NAMALWA (cell line): ENCODE results near the gene ABHD18.
"Not testable (repeated sequence)": the region's sequence is repeated elsewhere in the genome, so short reads cannot be mapped to it uniquely, and the experiment has no call there.

ENCODE experiments used
- DNase-seq: peaks from one replicate; pipeline ENCODE4 v3.0.0-alpha.2; 2015; ENCODE audit warnings: low spot score

ABHD18 gene

GRCh38 chr4:127993151-127993550, 27.9 kb downstream of the ABHD18 start:
- DNase-seq = no peak

- DNase-seq = no peak
These were observed 30.6 kb downstream of the ABHD18 start for GRCh38 chr4:127995776-127996175.

- not testable (repeated sequence) for DNase-seq
These were observed 31.3 kb downstream of the ABHD18 start for GRCh38 chr4:127996521-127996920.

- DNase-seq = peak; percentile 88
These were observed 32.6 kb downstream of the ABHD18 start for GRCh38 chr4:127997534-127998388.

- DNase-seq = no peak
These were observed 41.4 kb downstream of the ABHD18 start for GRCh38 chr4:128006592-128006991.

GRCh38 chr4:128009428-128009827, 44.2 kb downstream of the ABHD18 start:
- no peak for DNase-seq

- DNase-seq = no peak
These were observed 60.1 kb downstream of the ABHD18 start for GRCh38 chr4:128025319-128025718.

GRCh38 chr4:128029907-128030306, 64.7 kb downstream of the ABHD18 start:
- DNase-seq = no peak

GRCh38 chr4:128031756-128032384, 66.7 kb downstream of the ABHD18 start:
- no peak for DNase-seq

- DNase-seq = no peak
These were observed 74.4 kb downstream of the ABHD18 start for GRCh38 chr4:128039568-128039967.

- DNase-seq = not testable (repeated sequence)
These were observed 81.8 kb downstream of the ABHD18 start for GRCh38 chr4:128047019-128047418.

- DNase-seq = not testable (repeated sequence)
These were observed 82.3 kb downstream of the ABHD18 start for GRCh38 chr4:128047514-128047913.

GRCh38 chr4:128051229-128051628, 86.0 kb downstream of the ABHD18 start:
- DNase-seq = peak; percentile 26

- DNase-seq = not testable (repeated sequence)
These were observed 89.7 kb downstream of the ABHD18 start for GRCh38 chr4:128054907-128055306.

- DNase-seq = not testable (repeated sequence)
These were observed 90.4 kb downstream of the ABHD18 start for GRCh38 chr4:128055441-128056206.

GRCh38 chr4:128056396-128056795, 91.2 kb downstream of the ABHD18 start:
- DNase-seq = no peak

GRCh38 chr4:128060121-128060698, 95.0 kb downstream of the ABHD18 start:
- peak; percentile 27 for DNase-seq

GRCh38 chr4:128060699-128061565, 95.7 kb downstream of the ABHD18 start, which contains the start of gene LARP1B:
Gene LARP1B (plus strand): TSS chr4:128061312. CDS start chr4:128074952, 13,640 bp downstream.
- peak; percentile 96 for DNase-seq

GRCh38 chr4:128061566-128062536, 96.6 kb downstream of the ABHD18 start:
- peak; percentile 76 for DNase-seq

- DNase-seq = not testable (repeated sequence)
These were observed 101.2 kb downstream of the ABHD18 start for GRCh38 chr4:128066453-128066820.
